Measurements from ENCODE around the gene THOC6.

DNA sequence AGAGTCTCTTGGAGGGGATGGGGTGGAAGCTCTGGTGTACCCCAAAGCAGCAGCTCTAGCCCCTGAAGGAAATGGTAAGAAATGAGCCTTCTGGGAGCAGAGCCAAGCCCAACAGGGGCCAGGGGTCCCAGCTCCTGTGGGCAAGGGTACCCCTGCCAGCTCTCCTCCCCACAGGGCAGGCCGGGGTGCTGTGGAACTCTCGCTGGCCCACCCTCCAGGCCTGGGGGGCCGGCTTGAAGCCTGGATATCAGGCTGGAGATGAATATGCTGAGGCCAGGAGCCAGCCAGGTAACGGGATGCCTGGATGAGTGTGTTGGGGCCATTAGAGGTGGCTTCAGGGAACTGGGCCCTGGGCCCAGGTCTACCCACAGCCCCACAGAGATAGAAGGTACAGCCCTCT lies 23.3 kb upstream of the THOC6 start:
- no peak for TF ChIP-seq GATA3 (IDR thresholded peaks at IDR 0.05; ENCODE audit: low read depth, low read length)
- no peak for TF ChIP-seq GATA2 (IDR thresholded peaks at IDR 0.05; ENCODE audit: low read depth, low read length)
